Glutamatergic neuron (in vitro differentiated cells): ENCODE measurements around the gene CHTOP. TPM values are rescaled to one million over a fixed set of nuclear protein-coding genes. Genes with fewer than 3 reads are reported as not detected.

Source experiments
- DNase-seq: peaks from one replicate; pipeline ENCODE4 v3.0.0; 2022
- H3K27ac Mint-ChIP-seq: one replicate; pipeline ENCODE4 v1.8.0; 2020; ENCODE audit warnings: mild to moderate bottlenecking, mixed read lengths, inconsistent platforms; ENCODE audit not compliant: unreplicated experiment
- H3K27me3 Mint-ChIP-seq: one replicate; pipeline ENCODE4 v1.8.0; 2020; ENCODE audit warnings: mild to moderate bottlenecking, moderate library complexity, mixed read lengths, inconsistent platforms; ENCODE audit not compliant: unreplicated experiment
- H3K36me3 Mint-ChIP-seq: one replicate; pipeline ENCODE4 v1.8.0; 2020; ENCODE audit warnings: mild to moderate bottlenecking, mixed read lengths, inconsistent platforms; ENCODE audit not compliant: unreplicated experiment
- H3K4me1 Mint-ChIP-seq: one replicate; pipeline ENCODE4 v1.8.0; 2020; ENCODE audit warnings: mild to moderate bottlenecking, low read depth, mixed read lengths, inconsistent platforms; ENCODE audit not compliant: unreplicated experiment
- H3K4me3 Mint-ChIP-seq: one replicate; pipeline ENCODE4 v1.8.0; 2020; ENCODE audit warnings: mild to moderate bottlenecking, mixed read lengths, inconsistent platforms; ENCODE audit not compliant: unreplicated experiment
- H3K9me3 Mint-ChIP-seq: one replicate; pipeline ENCODE4 v1.8.0; 2020; ENCODE audit warnings: mild to moderate bottlenecking, moderate library complexity, mixed read lengths, inconsistent platforms; ENCODE audit not compliant: unreplicated experiment
- CTCF ChIP-seq: fragments of 200-600 bp; sonication (generic); IDR thresholded peaks from one replicate; pipeline ENCODE4 v1.5.0; 2021; ENCODE audit not compliant: partially characterized antibody, unreplicated experiment
- total RNA-seq: library from RNA; stranded (reverse); fragmentation: NEBNext Ultra II Directional; extraction: Animal tissue kit (Norgen Biotek cat#: 25700); gene quantifications from one replicate; pipeline ENCODE4 v1.2.1, GENCODE V29; 2021; ENCODE audit not compliant: unreplicated experiment

Gene CHTOP
- total RNA-seq, 1 donor from 2014 or later, result 84.7 TPM

GRCh38 chr1:153682730-153683129 lies 48.9 kb downstream of the CHTOP start:
- no peak overlapping the region for H3K4me3 Mint-ChIP-seq
- H3K27ac Mint-ChIP-seq, result no peak overlapping the region
- peaks cover 32% of the 10 kb centered on the region for H3K27me3 Mint-ChIP-seq
- no peaks in the 10 kb centered on the region for H3K36me3 Mint-ChIP-seq
- H3K4me1 Mint-ChIP-seq, result peaks cover 7% of the 10 kb centered on the region
- no peak for TF ChIP-seq CTCF
- H3K9me3 Mint-ChIP-seq, result peaks cover 5% of the 10 kb centered on the region
- DNase-seq, result no peak

- DNase-seq, result no peak
- peaks cover 2% of the 10 kb centered on the region for H3K9me3 Mint-ChIP-seq
- H3K27ac Mint-ChIP-seq, result no peak overlapping the region
- no peak overlapping the region for H3K4me3 Mint-ChIP-seq
- TF ChIP-seq CTCF, result no peak
- peaks cover 27% of the 10 kb centered on the region for H3K27me3 Mint-ChIP-seq
- peaks cover 2% of the 10 kb centered on the region for H3K4me1 Mint-ChIP-seq
- no peaks in the 10 kb centered on the region for H3K36me3 Mint-ChIP-seq
Measured at GRCh38 chr1:153683854-153684253, 50.0 kb downstream of the CHTOP start.

GRCh38 chr1:153684892-153685291 lies 51.0 kb downstream of the CHTOP start:
- H3K4me1 Mint-ChIP-seq, result peaks cover 2% of the 10 kb centered on the region
- peaks cover 2% of the 10 kb centered on the region for H3K9me3 Mint-ChIP-seq
- no peak for DNase-seq
- no peaks in the 10 kb centered on the region for H3K36me3 Mint-ChIP-seq
- no peak for TF ChIP-seq CTCF
- H3K27me3 Mint-ChIP-seq, result peaks cover 23% of the 10 kb centered on the region
- H3K4me3 Mint-ChIP-seq, result no peak overlapping the region
- H3K27ac Mint-ChIP-seq, result no peak overlapping the region

- no peak overlapping the region for H3K27ac Mint-ChIP-seq
- H3K9me3 Mint-ChIP-seq, result peaks cover 2% of the 10 kb centered on the region
- no peak for DNase-seq
- no peak overlapping the region for H3K4me3 Mint-ChIP-seq
- no peaks in the 10 kb centered on the region for H3K4me1 Mint-ChIP-seq
- H3K27me3 Mint-ChIP-seq, result peaks cover 16% of the 10 kb centered on the region
- no peaks in the 10 kb centered on the region for H3K36me3 Mint-ChIP-seq
- no peak for TF ChIP-seq CTCF
Measured at GRCh38 chr1:153685544-153686340, 51.9 kb downstream of the CHTOP start.

- no peak overlapping the region for H3K4me3 Mint-ChIP-seq
- DNase-seq, result no peak
- H3K27ac Mint-ChIP-seq, result no peak overlapping the region
- H3K36me3 Mint-ChIP-seq, result no peaks in the 10 kb centered on the region
- H3K9me3 Mint-ChIP-seq, result peaks cover 2% of the 10 kb centered on the region
- no peaks in the 10 kb centered on the region for H3K4me1 Mint-ChIP-seq
- H3K27me3 Mint-ChIP-seq, result peaks cover 13% of the 10 kb centered on the region
- no peak for TF ChIP-seq CTCF
Measured at GRCh38 chr1:153687346-153688125, 53.7 kb downstream of the CHTOP start.
